HG02973 (cell line): ENCODE measurements around the gene MPO.

Experiments
- ATAC-seq: cut with Tn5 transposase; IDR thresholded peaks from one replicate; pipeline ENCODE4 v1.9.1; 2021; ENCODE audit warnings: moderate library complexity; ENCODE audit not compliant: unreplicated experiment

Gene MPO

GRCh38 chr17:58265902-58266875 lies 14.5 kb downstream of the MPO start:
- ATAC-seq: no peak

DNA sequence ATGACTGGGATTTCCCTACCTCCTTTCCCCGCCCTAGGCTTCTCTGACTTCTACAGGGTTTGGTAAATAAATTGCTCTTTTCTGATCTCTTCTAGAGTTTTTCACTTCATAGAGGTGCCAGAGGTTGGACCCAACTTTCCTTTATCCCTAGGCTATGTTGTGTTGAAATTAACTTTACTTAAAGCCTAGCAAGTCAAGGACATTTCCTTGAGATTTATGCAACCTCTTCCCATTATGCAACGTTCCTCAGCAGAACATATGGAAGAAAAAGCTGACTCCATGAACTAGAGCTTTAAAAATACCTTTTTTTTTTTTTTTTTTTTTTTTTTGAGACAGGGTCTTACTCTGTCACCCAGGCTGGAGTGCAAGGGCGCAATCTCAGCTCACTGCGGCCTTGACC lies 15.5 kb downstream of the MPO start:
- no peak for ATAC-seq

- no peak for ATAC-seq
These were observed 16.2 kb downstream of the MPO start for GRCh38 chr17:58264407-58265103.

DNA sequence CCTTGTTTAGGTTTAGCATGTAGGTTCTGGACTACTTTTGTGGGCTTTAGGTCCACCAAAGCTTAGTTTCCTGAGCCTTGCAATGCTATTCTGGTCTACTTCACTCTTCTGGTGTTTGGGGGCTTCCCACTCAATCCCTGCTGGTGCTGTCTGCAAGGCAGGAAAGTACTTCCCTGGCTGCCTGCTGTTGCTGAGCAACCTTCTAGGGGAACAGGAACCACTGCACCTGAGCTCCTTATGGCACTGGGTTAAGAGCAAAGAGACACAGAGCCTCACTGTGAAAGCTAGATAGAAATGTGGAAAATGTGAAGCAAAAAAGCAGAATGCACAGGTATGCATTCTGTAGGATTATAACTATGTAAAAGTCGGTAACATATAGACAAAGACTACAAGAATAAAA lies 17.0 kb downstream of the MPO start:
- ATAC-seq: no peak

- no peak for ATAC-seq
These were observed 18.6 kb downstream of the MPO start for GRCh38 chr17:58262149-58262548.

- ATAC-seq: no peak
These were observed 25.9 kb downstream of the MPO start for GRCh38 chr17:58254803-58255202.

GRCh38 chr17:58253082-58253481 lies 27.7 kb downstream of the MPO start:
- ATAC-seq: no peak

DNA sequence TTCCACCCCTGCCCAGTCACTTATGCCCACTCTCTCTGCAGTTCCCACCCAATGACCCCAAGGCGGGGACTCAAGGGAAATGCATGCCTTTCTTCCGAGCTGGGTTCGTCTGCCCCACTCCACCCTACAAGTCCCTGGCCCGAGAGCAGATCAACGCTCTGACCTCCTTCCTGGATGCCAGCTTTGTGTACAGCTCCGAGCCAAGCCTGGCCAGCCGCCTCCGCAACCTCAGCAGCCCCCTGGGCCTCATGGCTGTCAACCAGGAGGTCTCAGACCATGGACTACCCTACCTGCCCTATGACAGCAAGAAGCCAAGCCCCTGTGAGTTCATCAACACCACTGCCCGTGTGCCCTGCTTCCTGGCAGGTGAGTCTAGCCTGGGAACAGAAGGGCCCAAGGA lies 28.6 kb downstream of the MPO start:
- no peak for ATAC-seq

GRCh38 chr17:58250344-58251011 lies 30.3 kb downstream of the MPO start:
- ATAC-seq: no peak

DNA sequence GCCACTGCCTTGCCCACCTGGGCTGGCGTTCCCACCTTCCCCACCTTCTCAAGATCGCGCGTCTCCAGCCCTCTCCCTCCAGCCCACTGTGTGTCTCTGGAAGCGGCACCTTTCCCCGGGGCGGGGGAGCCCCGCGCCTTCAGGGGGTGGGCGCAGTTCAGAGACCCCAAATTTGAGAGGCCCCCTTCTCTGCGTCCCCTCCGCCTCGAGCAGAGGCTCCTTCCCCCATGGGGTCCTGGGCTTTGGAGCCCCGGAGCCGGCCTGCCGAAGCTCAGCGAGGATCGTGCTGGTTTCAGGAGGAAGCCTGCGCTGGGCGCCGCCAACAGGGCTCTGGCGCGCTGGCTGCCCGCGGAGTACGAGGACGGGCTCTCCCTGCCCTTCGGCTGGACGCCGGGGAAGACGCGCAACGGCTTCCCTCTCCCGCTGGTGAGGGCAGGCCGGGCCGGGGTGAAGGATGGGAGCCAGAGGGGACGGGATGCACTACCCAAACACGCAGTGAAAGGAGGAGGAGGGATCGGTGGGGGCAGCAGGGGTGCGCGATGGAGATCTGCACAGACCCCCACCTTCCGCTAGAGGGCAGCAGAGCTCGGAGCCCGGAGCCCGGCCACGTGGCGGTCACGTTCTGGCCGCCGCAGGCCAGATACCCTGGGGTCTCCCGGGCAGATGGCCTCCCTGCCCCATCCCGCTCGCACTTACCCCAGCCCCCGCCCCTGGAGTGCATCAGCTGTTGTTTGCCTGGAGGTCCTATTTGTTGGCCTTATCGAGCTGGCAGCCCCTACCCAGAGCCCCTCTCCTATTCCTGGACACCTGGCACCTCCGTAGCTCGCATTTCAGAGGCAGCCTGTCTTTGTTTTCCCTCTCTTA lies 31.2 kb downstream of the MPO start:
- ATAC-seq: no peak

- ATAC-seq: no peak
These were observed 31.8 kb downstream of the MPO start for GRCh38 chr17:58248955-58249269.

DNA sequence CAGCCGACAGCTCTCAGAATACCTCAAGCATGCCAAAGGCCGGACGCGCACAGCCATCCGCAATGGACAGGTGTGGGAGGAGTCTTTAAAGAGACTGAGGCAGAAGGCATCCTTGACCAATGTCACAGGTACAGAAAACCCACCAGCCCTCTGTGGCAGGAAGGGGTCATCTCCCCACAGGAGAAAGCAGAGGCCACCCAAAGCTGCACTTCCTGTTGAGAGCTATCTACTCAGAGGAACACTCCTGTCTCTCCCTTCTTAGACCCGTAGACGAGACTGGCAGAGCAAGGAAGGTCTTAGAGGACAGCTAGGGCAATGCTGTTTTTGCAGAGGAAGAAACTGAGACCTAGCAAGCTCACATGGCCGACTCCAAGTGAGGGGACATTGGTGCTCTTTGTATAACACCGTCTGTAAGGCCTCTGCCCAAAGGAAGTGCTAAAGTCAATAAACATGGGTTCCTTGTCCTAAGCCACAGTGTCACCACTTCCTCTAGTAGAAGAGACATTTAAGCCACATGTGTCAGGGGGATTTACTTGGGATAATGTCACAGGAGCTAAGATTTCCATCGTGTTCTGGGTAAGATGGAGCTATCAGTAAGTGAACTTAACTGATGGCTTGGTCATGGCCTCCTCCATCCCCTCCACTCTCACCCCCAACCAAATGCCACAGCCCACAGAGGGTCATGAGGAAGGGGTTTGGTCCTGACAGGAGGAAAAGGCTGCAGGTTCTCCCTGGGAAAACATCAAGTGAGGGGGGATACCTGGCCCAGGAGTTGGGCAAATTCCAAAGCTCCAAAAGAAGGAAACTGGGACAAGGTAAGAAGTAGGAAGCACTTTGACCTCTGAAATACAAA lies 33.0 kb downstream of the MPO start:
- no peak for ATAC-seq

- ATAC-seq: no peak
These were observed 34.0 kb downstream of the MPO start for GRCh38 chr17:58246781-58247180.

DNA sequence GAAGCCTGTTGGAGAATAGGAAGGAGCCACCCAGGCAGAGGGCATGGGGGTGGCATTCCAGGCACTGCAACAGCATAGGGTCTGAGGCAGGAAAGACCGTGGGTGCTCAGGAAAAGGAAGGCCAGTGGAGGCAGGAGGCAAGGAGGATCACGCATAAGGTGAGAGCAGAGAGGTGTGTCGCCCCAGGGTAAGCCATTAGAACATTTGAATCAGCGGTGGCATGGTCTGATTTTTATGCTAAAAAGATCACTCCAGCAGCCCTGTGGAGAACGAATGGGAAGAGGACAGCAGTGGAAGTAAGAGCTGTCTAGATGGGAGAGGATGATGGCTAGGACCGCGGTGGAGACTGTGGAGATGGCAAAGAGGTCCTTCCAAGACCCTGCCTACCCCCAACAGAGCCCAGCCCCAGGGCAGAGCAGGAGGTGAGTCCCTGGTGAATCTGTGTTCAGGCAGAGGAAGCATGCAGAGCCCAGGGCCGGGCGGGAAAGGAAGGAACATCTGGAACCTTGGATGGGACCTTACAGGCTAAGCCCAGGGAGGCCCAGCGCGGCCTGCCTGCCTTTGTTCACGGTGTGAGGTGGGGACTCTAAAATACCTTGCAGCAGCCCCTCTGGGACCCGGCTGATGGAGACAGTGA lies 34.5 kb downstream of the MPO start:
- ATAC-seq: no peak

DNA sequence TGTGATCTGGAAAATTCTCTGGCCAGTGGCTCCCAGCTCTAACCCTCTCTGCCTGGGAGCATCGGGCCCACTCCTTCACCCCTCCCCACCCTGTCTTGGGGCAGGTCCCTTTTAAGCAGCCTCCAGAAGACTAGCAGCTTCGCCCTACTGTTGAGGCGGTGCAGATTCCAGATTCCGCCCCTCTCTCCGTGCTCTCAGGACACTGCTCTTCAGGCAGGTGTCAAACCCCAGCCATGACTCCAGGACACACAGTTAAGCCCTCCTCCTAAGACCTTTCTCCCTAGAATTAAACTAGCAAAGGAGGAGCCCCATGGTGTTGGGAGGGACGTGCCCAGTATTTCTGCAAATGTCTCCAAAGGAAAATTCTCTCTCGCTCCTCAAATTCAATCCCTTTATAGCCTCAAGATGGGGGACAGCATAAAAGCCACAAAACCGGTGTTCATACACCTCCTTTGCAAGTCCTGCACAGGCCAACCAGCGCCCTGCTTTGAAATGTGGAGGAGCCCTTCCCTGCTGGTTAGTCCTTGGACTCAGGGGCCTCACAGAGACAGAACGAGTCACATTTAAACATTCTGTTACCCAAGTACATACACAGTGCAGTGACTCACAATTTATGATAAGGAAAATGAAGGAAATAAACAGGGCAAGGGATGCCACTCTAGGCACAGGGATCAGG lies 35.2 kb downstream of the MPO start:
- ATAC-seq: no peak

- no peak for ATAC-seq
These were observed 35.8 kb downstream of the MPO start for GRCh38 chr17:58244963-58245362.

DNA sequence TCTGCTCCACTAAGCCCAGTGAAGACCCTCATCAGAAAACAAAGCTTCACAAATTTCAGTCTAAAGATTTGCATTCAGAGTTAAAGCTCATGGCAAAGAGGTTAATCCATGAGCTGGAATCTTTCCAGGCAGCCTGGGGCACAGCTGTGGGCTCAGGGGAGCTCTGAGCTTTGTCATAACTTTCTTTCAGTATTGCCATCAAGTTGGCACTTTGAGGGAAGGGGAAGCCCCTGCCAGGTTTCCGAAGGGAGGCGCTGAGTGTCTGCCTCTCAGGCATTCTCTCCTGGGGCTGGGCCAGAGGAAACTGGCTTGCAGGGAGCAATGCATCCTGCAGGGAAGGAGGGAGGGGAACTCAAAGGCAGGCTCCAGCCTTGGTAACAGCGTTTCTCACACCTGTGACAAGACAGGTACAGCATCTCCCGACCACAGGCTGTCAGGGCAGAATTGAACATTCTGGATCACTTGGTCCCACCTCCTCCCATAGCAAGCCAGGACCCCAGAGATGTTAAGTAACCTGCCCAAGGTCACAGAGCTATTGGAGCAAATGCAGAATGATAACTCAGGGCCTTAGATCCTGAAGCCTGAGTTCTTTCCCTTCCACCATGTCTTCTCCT lies 38.5 kb downstream of the MPO start:
- no peak for ATAC-seq

DNA sequence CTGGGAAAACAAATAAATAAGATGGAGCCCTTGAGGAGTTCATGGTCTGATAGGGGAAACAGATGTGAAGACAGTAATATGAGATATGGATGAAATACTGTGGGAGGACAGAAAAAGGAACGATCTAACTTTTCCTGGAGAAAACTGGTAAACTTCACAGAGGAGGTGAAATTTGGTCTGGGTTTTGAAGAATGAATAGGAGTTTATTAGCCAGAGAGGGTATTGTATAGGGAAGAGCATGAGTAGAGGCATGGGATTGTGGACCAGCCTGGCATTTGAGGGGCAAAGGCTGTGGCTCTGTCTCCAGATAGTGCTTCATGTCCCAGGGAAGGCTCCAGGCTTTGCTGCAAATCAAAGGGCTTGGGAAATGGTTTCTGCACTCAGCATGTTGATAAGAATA lies 40.7 kb downstream of the MPO start:
- ATAC-seq: no peak
